Measurements from ENCODE around the gene SUSD1. TPM values are rescaled to one million over a fixed set of nuclear protein-coding genes. Genes with fewer than 3 reads are reported as not detected.

SUSD1 gene
- total and polyA plus RNA-seq, 10 donors, result 4.4 to 26.8 (median 20.2) TPM

DNA sequence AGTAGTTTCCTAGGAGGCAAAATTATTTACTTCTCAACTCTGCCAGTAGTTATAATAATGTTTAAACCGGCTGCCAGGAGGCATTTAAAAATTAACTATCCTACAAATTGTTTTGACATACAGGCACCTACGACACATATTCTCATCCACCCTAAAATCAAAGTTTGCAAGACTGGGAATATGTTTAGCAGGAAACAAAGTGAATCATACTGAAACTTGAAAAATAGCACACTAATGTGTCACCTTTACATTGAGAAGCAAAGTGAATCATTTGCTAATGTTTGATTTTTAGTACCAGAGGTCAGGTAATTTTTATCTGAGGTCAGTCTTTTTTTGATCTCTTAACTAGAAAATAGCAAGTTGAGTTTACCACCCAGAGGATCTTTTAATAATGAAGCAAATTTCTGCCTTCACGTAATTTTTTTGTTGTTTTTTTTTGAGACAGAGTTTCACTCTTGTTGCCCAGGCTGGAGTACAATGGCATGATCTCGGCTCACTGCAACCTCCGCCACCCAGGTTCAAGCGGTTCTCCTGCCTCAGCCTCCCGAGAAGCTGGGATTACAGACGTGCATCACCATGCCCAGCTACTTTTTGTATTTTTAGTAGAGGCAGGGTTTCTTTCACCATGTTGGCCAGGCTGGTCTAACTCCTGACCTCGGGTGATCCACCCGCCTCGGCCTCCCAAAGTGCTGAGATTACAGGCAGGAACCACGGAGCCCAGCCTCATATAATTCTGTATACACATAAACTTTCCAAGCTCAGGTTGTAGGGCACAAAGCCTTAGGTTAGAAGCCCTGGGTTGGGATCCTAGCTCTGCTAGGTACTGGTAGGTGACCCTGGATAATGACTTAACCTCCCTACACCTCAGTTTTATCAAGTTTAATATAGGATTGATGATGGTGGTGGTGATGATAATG, 154.2 kb downstream of the SUSD1 start:
- Histone ChIP-seq H3K27ac (no peak overlapping the region), H3K9me3 (no peaks in the 10 kb centered on the region), H3K36me3 (no peaks in the 10 kb centered on the region), H3K4me3 (no peak overlapping the region), H3K27me3 (replicated peaks in 1 of 7) (no peaks in the 10 kb centered on the region), H3K4me1 (peaks cover 0 to 26% (median 17%) of the 10 kb centered on the region in 6 donors)
- intact Hi-C loops (cut with DNase I; ENCODE audit: low total_unique reads), result no loop called here
- 78 to 90% (median 81%) methylated on average over 12 of the region's 12 CpGs for WGBS, 5 donors
- no peak for DNase-seq
- TF ChIP-seq POLR2A (IDR thresholded peaks at IDR 0.05) (no peak), POLR2AphosphoS5 (IDR thresholded peaks at IDR 0.05) (no peak)
- TF ChIP-seq, protein P1, sequence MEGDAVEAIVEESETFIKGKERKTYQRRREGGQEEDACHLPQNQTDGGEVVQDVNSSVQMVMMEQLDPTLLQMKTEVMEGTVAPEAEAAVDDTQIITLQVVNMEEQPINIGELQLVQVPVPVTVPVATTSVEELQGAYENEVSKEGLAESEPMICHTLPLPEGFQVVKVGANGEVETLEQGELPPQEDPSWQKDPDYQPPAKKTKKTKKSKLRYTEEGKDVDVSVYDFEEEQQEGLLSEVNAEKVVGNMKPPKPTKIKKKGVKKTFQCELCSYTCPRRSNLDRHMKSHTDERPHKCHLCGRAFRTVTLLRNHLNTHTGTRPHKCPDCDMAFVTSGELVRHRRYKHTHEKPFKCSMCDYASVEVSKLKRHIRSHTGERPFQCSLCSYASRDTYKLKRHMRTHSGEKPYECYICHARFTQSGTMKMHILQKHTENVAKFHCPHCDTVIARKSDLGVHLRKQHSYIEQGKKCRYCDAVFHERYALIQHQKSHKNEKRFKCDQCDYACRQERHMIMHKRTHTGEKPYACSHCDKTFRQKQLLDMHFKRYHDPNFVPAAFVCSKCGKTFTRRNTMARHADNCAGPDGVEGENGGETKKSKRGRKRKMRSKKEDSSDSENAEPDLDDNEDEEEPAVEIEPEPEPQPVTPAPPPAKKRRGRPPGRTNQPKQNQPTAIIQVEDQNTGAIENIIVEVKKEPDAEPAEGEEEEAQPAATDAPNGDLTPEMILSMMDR (IDR thresholded peaks at IDR 0.05 in 8 of 11, conservative IDR thresholded peaks at IDR 0.05 in 3 of 11), result no peak

DNA sequence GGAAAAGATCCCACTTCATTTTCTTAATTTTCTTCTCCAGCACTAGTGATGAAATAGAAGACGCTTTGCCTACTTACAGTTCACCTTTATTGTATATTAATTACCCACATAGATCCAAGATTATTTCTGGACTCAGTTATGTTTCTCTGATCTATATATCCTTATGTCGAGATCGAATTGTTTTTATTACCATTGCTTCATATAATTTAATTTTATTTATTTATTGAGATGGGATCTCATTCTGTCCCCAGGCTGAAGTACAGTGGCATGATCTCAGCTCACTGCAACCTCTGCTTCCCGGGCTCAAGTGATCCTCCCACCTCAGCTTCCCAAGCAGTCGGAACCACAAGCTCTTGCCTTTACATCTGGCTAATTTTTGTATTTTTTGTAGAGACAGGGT, 157.2 kb downstream of the SUSD1 start:
- Histone ChIP-seq H3K4me3 (no peak overlapping the region), H3K4me1 (peaks cover 0 to 38% (median 21%) of the 10 kb centered on the region in 6 donors), H3K27me3 (replicated peaks in 1 of 7) (no peaks in the 10 kb centered on the region), H3K9me3 (no peaks in the 10 kb centered on the region), H3K27ac (no peak overlapping the region), H3K36me3 (no peaks in the 10 kb centered on the region)
- WGBS, 5 donors, result 93 to 98% (median 95%) methylated on average over 5 of the region's 5 CpGs
- no peak for DNase-seq
- TF ChIP-seq, protein P1 (IDR thresholded peaks at IDR 0.05 in 8 of 11, conservative IDR thresholded peaks at IDR 0.05 in 3 of 11), result no peak
- TF ChIP-seq POLR2A (IDR thresholded peaks at IDR 0.05) (no peak), POLR2AphosphoS5 (IDR thresholded peaks at IDR 0.05) (no peak)
- intact Hi-C loops (cut with DNase I; ENCODE audit: low total_unique reads), result no loop called here

DNA sequence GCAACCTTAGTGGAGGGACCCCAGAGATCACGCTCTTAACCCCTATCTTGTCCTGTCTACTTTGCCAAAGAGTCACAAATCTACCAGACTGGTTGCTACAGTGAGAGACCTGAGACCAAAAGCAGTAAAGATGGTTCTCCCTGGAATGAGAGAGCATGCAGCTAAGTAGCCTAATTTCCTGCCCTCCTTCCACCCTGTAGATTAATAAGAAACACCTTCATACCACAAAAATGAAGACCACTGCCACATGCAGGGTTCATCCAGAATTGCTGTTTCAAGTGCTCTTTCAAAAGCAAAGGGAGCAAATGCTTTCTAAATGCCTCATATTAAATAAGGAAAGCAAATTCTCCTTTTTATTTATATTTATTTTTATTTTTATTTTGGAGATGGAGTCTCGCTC, 159.4 kb downstream of the SUSD1 start:
- no peak for DNase-seq
- intact Hi-C loops (cut with DNase I; ENCODE audit: low total_unique reads), result no loop called here
- TF ChIP-seq POLR2AphosphoS5 (IDR thresholded peaks at IDR 0.05) (no peak), POLR2A (IDR thresholded peaks at IDR 0.05) (no peak)
- TF ChIP-seq, protein P1 (IDR thresholded peaks at IDR 0.05 in 8 of 11, conservative IDR thresholded peaks at IDR 0.05 in 3 of 11), result no peak
- Histone ChIP-seq H3K27ac (no peak overlapping the region), H3K27me3 (replicated peaks in 1 of 7) (no peaks in the 10 kb centered on the region), H3K36me3 (no peaks in the 10 kb centered on the region), H3K4me3 (no peak overlapping the region), H3K4me1 (peaks cover 8 to 37% (median 26%) of the 10 kb centered on the region in 6 donors), H3K9me3 (no peaks in the 10 kb centered on the region)
- 56 to 72% (median 65%) methylated on average over 2 of the region's 2 CpGs for WGBS, 5 donors

DNA sequence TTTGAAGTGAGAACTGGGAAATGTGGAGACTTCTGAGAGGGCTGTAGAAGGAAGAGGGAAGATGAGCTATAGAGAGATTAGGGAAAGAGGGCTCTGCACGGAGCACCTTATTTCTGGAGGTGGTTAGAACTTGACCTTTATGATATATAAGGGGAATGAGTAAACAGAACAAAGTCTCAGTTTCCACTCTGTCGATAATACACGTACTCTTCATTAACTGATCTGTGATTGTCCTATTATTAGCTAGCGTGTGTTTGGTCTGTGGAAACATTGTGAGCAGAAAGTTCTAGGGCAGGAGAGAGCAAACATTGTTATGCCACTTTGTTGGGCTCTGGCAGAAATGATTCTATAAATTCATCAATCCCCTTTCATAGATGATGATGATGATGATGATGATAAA, 159.9 kb downstream of the SUSD1 start:
- H3K4me3 ChIP-seq, result no peak overlapping the region
- H3K27ac ChIP-seq, result no peak overlapping the region
- TF ChIP-seq, protein P1 (IDR thresholded peaks at IDR 0.05 in 8 of 11, conservative IDR thresholded peaks at IDR 0.05 in 3 of 11), result no peak
- TF ChIP-seq POLR2A (IDR thresholded peaks at IDR 0.05), result no peak
- TF ChIP-seq POLR2AphosphoS5 (IDR thresholded peaks at IDR 0.05), result no peak
- WGBS, 5 donors, result 73 to 89% (median 76%) methylated on average over 4 of the region's 4 CpGs
- no peak for DNase-seq
- peaks cover 8 to 32% (median 23%) of the 10 kb centered on the region in 6 donors for H3K4me1 ChIP-seq
- no peaks in the 10 kb centered on the region for H3K36me3 ChIP-seq
- H3K27me3 ChIP-seq (replicated peaks in 1 of 7), result no peaks in the 10 kb centered on the region
- intact Hi-C loops (cut with DNase I; ENCODE audit: low total_unique reads), result no loop called here
- no peaks in the 10 kb centered on the region for H3K9me3 ChIP-seq

All from spleen (tissue), 11 donors.